ENCODE data around the gene ZMYM2.

The ZMYM2 gene

DNA sequence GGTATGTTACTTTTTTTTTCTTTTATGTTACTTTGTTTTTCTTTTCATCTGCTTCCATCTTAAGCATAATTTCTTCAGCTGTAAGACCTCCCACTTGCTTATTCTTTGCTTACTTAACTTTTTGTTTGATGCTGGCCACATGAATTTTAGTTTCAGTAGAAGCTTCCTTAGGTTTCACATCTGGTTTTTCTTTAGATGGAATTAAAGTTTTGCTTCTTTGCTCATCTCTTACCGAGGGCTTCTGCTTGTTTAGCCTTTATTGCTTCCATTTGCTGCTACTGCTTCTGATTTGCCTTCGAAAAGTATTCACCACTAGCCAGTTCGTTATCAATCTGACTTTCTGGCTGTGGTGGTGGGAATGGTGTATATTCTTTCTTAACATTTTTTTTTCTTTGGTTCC lies 111.4 kb downstream of the ZMYM2 start:
- no peak for TF ChIP-seq CTCF (IDR thresholded peaks at IDR 0.05; ENCODE audit: low read depth, low read length, missing control alignments)
- in situ Hi-C loops (cut with HindIII; ENCODE audit: low sequenced_read_pairs): loop anchor here (5.0 kb wide), 1 partner anchor 67 kb away; no protein-coding TSS in a partner anchor
- H3K4me3 ChIP-seq (ENCODE audit: low read depth, low read length): no peak overlapping the region
- no peak for DNase-seq (ENCODE audit: low read depth)

DNA sequence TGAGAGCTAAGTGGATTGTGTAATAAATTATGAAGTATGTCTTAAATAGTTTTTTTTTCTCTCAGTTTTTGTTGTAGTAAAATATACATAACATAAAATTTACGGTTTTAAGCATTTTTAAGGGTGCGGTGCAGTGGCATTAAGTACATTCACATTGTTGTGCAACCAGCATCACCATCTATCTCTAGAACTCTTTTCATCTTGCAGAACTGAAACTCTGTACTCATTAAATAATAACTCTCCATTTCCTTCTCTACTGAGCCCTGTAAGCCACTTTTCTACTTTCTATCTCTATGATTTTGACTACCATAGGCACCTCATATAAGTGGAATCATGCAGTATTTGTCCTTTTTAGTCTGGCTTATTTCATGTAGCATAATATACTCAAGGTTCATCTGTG lies 115.2 kb downstream of the ZMYM2 start:
- DNase-seq (ENCODE audit: low read depth): no peak
- no peak overlapping the region for H3K4me3 ChIP-seq (ENCODE audit: low read depth, low read length)
- TF ChIP-seq CTCF (IDR thresholded peaks at IDR 0.05; ENCODE audit: low read depth, low read length, missing control alignments): no peak
- in situ Hi-C loops (cut with HindIII; ENCODE audit: low sequenced_read_pairs): loop anchor here (5.0 kb wide), 1 partner anchor 64 kb away; no protein-coding TSS in a partner anchor

DNA sequence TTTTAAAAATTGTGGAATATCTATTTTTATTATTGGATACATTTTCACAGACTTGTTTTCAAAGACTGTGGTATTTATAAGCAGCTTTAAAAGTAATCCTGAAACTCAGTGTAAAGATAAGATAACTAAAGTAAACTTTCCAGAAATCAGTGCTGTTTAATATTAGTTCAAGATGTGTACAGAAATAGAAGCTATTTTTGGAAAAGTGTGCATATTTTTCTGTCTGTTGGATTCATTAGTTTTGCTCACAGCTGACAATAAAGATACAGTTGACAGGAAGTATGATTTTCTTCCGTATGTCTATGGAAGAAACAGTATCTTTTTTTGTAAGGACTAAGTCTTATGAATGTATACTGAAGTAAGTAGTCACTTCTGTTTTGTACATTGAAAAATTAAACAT lies 116.4 kb downstream of the ZMYM2 start:
- no peak overlapping the region for H3K4me3 ChIP-seq (ENCODE audit: low read depth, low read length)
- in situ Hi-C loops (cut with HindIII; ENCODE audit: low sequenced_read_pairs): loop anchor here (5.0 kb wide), 1 partner anchor 62 kb away; no protein-coding TSS in a partner anchor
- no peak for TF ChIP-seq CTCF (IDR thresholded peaks at IDR 0.05; ENCODE audit: low read depth, low read length, missing control alignments)
- no peak for DNase-seq (ENCODE audit: low read depth)

DNA sequence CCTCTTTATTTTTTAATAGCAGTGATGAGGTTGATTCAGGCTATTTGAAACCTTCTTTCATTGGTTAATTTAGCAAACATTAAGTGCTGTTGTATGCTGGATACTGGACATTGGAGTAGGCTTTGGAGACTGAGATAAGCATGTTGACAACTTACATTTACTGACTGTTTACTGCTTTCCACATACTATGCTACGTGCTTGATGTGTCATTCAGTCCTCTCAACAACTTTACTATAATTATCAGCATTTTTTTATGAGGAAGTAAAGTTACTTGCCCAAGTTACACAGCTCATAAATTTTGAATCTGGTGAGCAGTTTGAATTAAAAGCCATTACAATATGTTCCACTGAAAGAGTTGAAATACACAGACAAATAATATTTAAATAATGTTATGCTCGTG lies 118.6 kb downstream of the ZMYM2 start:
- H3K4me3 ChIP-seq (ENCODE audit: low read depth, low read length): no peak overlapping the region
- no peak for DNase-seq (ENCODE audit: low read depth)
- in situ Hi-C loops (cut with HindIII; ENCODE audit: low sequenced_read_pairs): no loop called here
- TF ChIP-seq CTCF (IDR thresholded peaks at IDR 0.05; ENCODE audit: low read depth, low read length, missing control alignments): no peak

DNA sequence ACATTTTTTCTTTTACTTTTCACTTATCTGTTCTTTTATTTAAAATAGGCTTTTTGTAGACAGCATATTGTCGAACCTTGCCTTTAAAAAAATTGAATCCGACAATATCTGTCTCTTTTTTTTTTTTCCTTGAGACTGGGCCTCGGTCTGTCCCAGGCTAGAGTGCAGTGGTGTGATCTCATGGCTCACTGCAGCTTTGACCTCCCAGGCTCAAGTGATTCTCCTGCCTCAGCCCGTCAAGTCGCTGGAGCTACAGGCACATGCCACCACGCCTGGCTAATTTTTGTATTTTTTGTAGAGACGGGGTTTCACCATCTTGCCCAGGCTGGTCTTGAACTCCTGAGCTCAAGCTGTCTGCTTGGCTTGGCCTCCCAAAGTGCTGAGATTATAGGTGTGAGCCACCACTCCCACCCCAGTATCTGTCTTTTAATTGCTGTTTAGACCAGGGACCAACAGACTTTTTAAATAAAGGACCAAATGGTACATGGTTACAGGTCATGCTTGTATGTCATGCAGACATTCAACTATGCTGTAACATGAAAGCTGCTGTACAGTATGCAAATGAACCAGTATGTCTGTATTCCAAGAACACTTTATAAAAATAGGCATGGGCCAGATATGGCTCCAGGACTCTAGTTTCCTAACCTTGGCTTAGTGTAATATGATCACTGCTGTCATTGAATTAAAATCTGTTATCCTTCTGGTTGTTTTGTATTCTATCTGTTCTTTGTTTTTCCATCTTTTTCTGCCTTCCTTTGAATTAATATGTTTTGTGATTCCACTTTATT lies 122.0 kb downstream of the ZMYM2 start:
- no peak overlapping the region for H3K4me3 ChIP-seq (ENCODE audit: low read depth, low read length)
- DNase-seq (ENCODE audit: low read depth): no peak
- no peak for TF ChIP-seq CTCF (IDR thresholded peaks at IDR 0.05; ENCODE audit: low read depth, low read length, missing control alignments)
- in situ Hi-C loops (cut with HindIII; ENCODE audit: low sequenced_read_pairs): no loop called here

GRCh38 chr13:20090349-20090748 lies 131.8 kb downstream of the ZMYM2 start:
- no peak for DNase-seq (ENCODE audit: low read depth)
- in situ Hi-C loops (cut with HindIII; ENCODE audit: low sequenced_read_pairs): no loop called here
- TF ChIP-seq CTCF (IDR thresholded peaks at IDR 0.05; ENCODE audit: low read depth, low read length, missing control alignments): no peak
- no peak overlapping the region for H3K4me3 ChIP-seq (ENCODE audit: low read depth, low read length)

Data from astrocyte of the cerebellum (primary cell).